Right atrium auricular region (tissue), 2 donors: ENCODE results near the gene NPTXR. TPM values are rescaled to one million over a fixed set of nuclear protein-coding genes. Genes with fewer than 3 reads are reported as not detected.

Source experiments
- DNase-seq: peaks from one replicate; pipeline ENCODE4 v3.0.0-alpha.2; 2019; ENCODE audit warnings: low spot score
- H3K27ac ChIP-seq, 2 donors: fragments of 200-600 bp; sonication (generic); 1 replicate in 1 of 2; 2 replicates in 1 of 2; pipeline ENCODE4 v1.5.1; 2016 to 2019
- H3K27me3 ChIP-seq, 2 donors: fragments of 200-600 bp; sonication (generic); one replicate each; pipeline versions ENCODE4 v1.5.1 to v1.6.0; 2017 to 2019
- H3K36me3 ChIP-seq: fragments of 200-600 bp; sonication (generic); one replicate; pipeline ENCODE4 v1.5.1; 2016
- H3K4me1 ChIP-seq, 2 donors: fragments of 200-600 bp; sonication (generic); one replicate each; pipeline versions ENCODE4 v1.5.1 to v1.6.0; 2017 to 2019
- H3K4me3 ChIP-seq, 2 donors: fragments of 200-600 bp; sonication (generic); 1 replicate in 1 of 2; 2 replicates in 1 of 2; pipeline ENCODE4 v1.5.1; 2017 to 2019; ENCODE audit warnings: mild to moderate bottlenecking in 1 of 2, moderate library complexity in 1 of 2
- H3K9me3 ChIP-seq, 2 donors: fragments of 200-600 bp; sonication (generic); one replicate each; pipeline ENCODE4 v1.5.1; 2019
- total RNA-seq, 2 donors: library from RNA; depleted of rRNA; stranded (reverse); fragments of >200 nt; gene quantifications; one replicate each; pipeline ENCODE4 v1.1.0, GENCODE V29; 2016
- TF ChIP-seq, protein P1 (sequence below), 2 donors: fragments of 200-600 bp; sonication (generic); IDR thresholded peaks; one replicate each; pipeline ENCODE4 v1.5.1; 2019; ENCODE audit warnings: antibody characterized with exemption in 2 of 2

The NPTXR gene
- total RNA-seq, 2 donors from 2014 or later, result 18.0 to 24.6 TPM

DNA sequence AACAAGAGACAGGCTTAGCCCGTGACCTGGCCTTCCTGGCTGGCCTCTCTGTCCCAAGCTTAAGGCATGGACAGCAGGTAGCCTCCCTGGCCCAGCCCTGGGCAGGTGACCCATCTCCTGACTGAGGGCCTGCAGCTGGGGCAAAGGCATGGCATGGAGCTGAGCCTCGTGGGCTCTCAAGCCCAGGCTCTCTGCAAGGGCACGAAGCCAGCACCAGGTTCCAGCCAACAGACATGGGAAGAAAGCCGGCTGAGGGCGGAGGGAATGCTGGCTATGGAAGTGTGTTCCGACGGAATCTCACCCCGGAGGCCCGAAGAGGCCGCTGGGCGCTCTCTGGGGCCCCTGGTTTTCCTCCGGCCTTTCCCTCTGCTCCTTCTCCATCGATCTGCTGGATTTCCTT is 62.8 kb downstream of the NPTXR start:
- Histone ChIP-seq H3K4me3 (no peak overlapping the region), H3K27ac (peak overlapping the region; percentile 81 to 93), H3K36me3 (peaks cover 14% of the 10 kb centered on the region), H3K4me1 (peaks cover 0 to 65% of the 10 kb centered on the region in 2 donors), H3K9me3 (no peaks in the 10 kb centered on the region), H3K27me3 (no peaks in the 10 kb centered on the region)
- DNase-seq, result no peak
- TF ChIP-seq, protein P1, sequence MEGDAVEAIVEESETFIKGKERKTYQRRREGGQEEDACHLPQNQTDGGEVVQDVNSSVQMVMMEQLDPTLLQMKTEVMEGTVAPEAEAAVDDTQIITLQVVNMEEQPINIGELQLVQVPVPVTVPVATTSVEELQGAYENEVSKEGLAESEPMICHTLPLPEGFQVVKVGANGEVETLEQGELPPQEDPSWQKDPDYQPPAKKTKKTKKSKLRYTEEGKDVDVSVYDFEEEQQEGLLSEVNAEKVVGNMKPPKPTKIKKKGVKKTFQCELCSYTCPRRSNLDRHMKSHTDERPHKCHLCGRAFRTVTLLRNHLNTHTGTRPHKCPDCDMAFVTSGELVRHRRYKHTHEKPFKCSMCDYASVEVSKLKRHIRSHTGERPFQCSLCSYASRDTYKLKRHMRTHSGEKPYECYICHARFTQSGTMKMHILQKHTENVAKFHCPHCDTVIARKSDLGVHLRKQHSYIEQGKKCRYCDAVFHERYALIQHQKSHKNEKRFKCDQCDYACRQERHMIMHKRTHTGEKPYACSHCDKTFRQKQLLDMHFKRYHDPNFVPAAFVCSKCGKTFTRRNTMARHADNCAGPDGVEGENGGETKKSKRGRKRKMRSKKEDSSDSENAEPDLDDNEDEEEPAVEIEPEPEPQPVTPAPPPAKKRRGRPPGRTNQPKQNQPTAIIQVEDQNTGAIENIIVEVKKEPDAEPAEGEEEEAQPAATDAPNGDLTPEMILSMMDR (IDR thresholded peaks at IDR 0.05), result no peak

DNA sequence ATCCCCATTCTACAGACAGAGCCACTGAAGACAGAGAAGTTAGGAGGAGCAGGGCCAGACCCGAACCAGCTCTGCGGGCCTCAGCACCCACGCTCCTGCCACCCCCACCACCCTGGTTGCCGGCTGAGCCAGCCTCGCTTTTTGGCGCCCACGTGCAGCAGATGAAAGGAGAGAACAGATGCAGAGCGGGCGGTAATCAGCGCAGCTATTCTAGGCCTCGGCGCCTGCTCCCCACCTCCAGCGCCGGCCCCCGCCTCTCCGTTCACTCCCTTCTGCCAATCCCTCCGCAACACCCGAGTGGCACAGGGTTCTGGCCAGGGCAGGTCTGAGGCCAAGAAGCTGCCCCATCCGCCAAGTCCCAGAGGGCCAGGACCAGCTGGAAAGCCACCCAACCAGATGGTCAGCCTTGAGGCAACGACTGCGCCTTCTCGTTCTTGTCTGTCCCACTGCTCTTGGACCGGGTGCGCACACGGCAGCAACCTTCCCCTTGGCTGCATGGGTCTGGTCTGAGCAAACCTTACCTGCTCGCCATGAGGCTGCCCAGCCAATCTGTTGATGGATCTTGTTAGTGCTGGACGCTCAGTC is 66.6 kb downstream of the NPTXR start:
- Histone ChIP-seq H3K4me1 (peaks cover 0 to 32% of the 10 kb centered on the region in 2 donors), H3K27ac (peak overlapping the region in 1 of 2 donors; percentile 48), H3K27me3 (no peaks in the 10 kb centered on the region), H3K9me3 (no peaks in the 10 kb centered on the region), H3K4me3 (no peak overlapping the region), H3K36me3 (peaks cover 14% of the 10 kb centered on the region)
- TF ChIP-seq, protein P1 (IDR thresholded peaks at IDR 0.05), result no peak
- DNase-seq, result no peak

DNA sequence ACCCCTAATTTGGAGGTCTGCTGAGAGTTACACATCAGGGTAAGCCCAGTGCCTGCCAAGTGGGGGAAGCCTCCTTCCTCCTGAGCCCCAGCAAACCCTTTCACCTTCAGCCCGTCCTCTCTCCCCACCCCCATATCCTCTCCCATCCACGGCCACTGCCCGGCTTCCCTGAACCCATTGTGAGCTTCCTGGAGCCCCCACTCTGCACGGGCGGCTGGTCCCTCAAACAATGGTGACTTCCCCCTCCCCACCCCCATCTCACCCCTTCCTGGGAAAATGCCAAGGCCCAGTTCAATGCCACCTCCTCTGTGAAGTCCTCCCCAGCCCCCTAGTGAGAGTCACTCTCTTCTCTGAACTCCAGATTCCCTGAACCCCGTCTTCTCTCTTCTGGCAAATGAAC is 67.7 kb downstream of the NPTXR start:
- DNase-seq, result no peak
- H3K4me1 ChIP-seq, result peaks cover 0 to 21% of the 10 kb centered on the region in 2 donors
- no peaks in the 10 kb centered on the region for H3K9me3 ChIP-seq
- no peak overlapping the region for H3K4me3 ChIP-seq
- no peaks in the 10 kb centered on the region for H3K27me3 ChIP-seq
- no peak overlapping the region for H3K27ac ChIP-seq
- H3K36me3 ChIP-seq, result peaks cover 14% of the 10 kb centered on the region
- TF ChIP-seq, protein P1 (IDR thresholded peaks at IDR 0.05), result no peak

DNA sequence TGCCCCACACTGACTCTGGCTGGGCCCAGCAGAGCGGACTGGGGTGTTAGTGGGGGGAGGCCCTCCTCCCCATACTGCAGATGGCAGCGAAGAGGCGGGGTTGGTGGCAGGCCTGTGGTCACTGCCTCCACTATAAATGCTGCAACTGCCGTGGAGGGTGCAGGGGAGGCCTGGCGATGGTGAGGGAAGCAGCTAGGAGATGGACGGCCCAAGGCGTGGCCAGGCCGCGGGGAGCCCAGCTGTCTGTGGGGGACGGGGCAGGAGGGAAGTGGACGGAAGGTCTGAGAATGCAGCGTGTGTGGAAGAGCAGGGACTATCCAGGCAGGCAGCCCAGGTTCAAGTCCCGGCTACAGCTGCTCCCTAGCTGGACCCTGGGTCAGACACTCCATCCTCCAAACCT is 68.2 kb downstream of the NPTXR start:
- TF ChIP-seq, protein P1 (IDR thresholded peaks at IDR 0.05), result no peak
- Histone ChIP-seq H3K9me3 (no peaks in the 10 kb centered on the region), H3K27ac (no peak overlapping the region), H3K4me3 (no peak overlapping the region), H3K4me1 (peaks cover 0 to 17% of the 10 kb centered on the region in 2 donors), H3K27me3 (no peaks in the 10 kb centered on the region), H3K36me3 (peaks cover 14% of the 10 kb centered on the region)
- no peak for DNase-seq

DNA sequence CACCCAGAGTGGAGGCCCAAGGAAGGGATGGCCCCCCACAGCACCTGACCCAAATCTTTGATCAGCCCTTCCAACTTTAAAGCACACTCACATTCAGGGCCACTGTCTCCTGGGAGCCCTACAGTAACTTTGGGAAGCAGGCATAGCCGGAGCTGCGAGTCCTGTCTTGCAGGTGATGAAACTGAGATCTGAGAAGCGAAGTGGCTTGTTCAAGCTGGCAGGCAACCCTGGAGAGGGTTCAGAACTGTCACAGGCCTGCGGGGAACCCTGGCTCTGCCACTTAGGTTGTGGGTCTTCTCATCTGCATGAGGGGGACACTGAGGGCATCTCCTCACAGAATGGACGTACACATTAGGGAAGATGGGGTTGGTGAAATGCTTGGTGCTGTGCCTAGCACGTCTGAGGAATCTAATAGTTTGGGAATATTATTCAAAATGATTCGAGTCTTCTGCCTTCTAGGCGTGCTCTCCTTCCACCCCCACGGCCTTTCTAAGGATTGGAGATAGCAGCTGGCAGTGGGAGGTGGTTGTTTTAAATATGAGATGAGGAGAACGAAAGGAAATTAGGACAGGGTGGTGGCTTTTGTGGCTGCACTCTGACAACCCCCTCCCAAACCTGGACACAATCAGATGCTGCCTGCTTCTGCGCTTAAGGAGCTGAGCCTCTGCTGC is 69.2 kb downstream of the NPTXR start:
- peaks cover 0 to 10% of the 10 kb centered on the region in 2 donors for H3K4me1 ChIP-seq
- TF ChIP-seq, protein P1 (IDR thresholded peaks at IDR 0.05), result no peak
- no peak overlapping the region for H3K27ac ChIP-seq
- no peak overlapping the region for H3K4me3 ChIP-seq
- no peaks in the 10 kb centered on the region for H3K9me3 ChIP-seq
- no peaks in the 10 kb centered on the region for H3K27me3 ChIP-seq
- H3K36me3 ChIP-seq, result peaks cover 11% of the 10 kb centered on the region
- no peak for DNase-seq
